ENCODE results near the gene ARHGEF37. TPM values are rescaled to one million over a fixed set of nuclear protein-coding genes. Genes with fewer than 3 reads are reported as not detected.

The ARHGEF37 gene
- total RNA-seq, 1 experiment from 2014 or later: 0.42 TPM

GRCh38 chr5:149622466-149622865 lies 41.2 kb downstream of the ARHGEF37 start:
- Mint-ChIP-seq H3K36me3 (ENCODE audit: insufficient read depth in 1 of 3, low read depth in 3 of 3) (no peaks in the 10 kb centered on the region), H3K4me1 (peaks cover 6 to 10% of the 10 kb centered on the region in 2 experiments; a peak in 3 of 4 replicates), H3K9me3 (no peaks in the 10 kb centered on the region; a peak in 1 of 5 replicates), H3K27me3 (ENCODE audit: low read depth) (no peaks in the 10 kb centered on the region; the same call in 1 of the 2 replicates), H3K27ac (no peak overlapping the region), H3K4me3 (no peak overlapping the region)
- H3K79me1 ChIP-seq (ENCODE audit: insufficient read depth, low read depth, low read length, poor library complexity, severe bottlenecking): no peaks in the 10 kb centered on the region
- no peak overlapping the region for H3K9ac ChIP-seq (ENCODE audit: extremely low read depth, insufficient read length, low read length)
- H2BK12ac ChIP-seq (ENCODE audit: insufficient read length, low read depth, low read length): no peak overlapping the region
- H2AFZ ChIP-seq (ENCODE audit: low read length): no peak overlapping the region
- H3K4me1 ChIP-seq (ENCODE audit: insufficient read depth, low read length): no peaks in the 10 kb centered on the region
- no peak overlapping the region for H4K91ac ChIP-seq (ENCODE audit: insufficient read length, low read depth, low read length)
- H3K14ac ChIP-seq (ENCODE audit: insufficient read depth, low read length): no peak overlapping the region
- H3K79me2 ChIP-seq (ENCODE audit: insufficient read depth, low read length): no peaks in the 10 kb centered on the region
- no peak overlapping the region for H3T11ph ChIP-seq (ENCODE audit: low read length)
- no peaks in the 10 kb centered on the region for H3K27me3 ChIP-seq (ENCODE audit: insufficient read depth, low read length)
- no CpG with 5 or more reads among the region's 3 CpGs for WGBS (ENCODE audit: extremely low coverage, insufficient read length, low lambda C conversion rate)
- H2BK5ac ChIP-seq (ENCODE audit: insufficient read length, low read length): no peak overlapping the region
- H3K56ac ChIP-seq (ENCODE audit: insufficient read length, low read depth, low read length): no peak overlapping the region
- DNase-seq: no peak
- TF ChIP-seq, protein P1, sequence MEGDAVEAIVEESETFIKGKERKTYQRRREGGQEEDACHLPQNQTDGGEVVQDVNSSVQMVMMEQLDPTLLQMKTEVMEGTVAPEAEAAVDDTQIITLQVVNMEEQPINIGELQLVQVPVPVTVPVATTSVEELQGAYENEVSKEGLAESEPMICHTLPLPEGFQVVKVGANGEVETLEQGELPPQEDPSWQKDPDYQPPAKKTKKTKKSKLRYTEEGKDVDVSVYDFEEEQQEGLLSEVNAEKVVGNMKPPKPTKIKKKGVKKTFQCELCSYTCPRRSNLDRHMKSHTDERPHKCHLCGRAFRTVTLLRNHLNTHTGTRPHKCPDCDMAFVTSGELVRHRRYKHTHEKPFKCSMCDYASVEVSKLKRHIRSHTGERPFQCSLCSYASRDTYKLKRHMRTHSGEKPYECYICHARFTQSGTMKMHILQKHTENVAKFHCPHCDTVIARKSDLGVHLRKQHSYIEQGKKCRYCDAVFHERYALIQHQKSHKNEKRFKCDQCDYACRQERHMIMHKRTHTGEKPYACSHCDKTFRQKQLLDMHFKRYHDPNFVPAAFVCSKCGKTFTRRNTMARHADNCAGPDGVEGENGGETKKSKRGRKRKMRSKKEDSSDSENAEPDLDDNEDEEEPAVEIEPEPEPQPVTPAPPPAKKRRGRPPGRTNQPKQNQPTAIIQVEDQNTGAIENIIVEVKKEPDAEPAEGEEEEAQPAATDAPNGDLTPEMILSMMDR (conservative IDR thresholded peaks at IDR 0.05): no peak
- H3K23ac ChIP-seq (ENCODE audit: insufficient read length, low read depth, low read length): no peak overlapping the region
- no peak overlapping the region for H2AK5ac ChIP-seq (ENCODE audit: insufficient read length, low read length)
- no peak overlapping the region for H2BK120ac ChIP-seq (ENCODE audit: low read depth, low read length, poor library complexity, severe bottlenecking)
- H4K8ac ChIP-seq (replicated peaks; ENCODE audit: insufficient read length, low read depth, low read length): no peak overlapping the region
- no peak overlapping the region for H2BK15ac ChIP-seq (ENCODE audit: low read depth, low read length)
- no peaks in the 10 kb centered on the region for H3K9me3 ChIP-seq (ENCODE audit: control insufficient read depth, low read depth, low read length)
- no peaks in the 10 kb centered on the region for H4K20me1 ChIP-seq (ENCODE audit: control insufficient read depth, insufficient read depth, insufficient read length)
- no peak overlapping the region for H2BK20ac ChIP-seq (ENCODE audit: low read depth, low read length, poor library complexity, severe bottlenecking)
- H3K4ac ChIP-seq (ENCODE audit: low read depth, low read length): no peak overlapping the region
- H3K4me2 ChIP-seq (ENCODE audit: insufficient read depth, insufficient read length, low read length): no peak overlapping the region
- H3K27ac ChIP-seq (ENCODE audit: insufficient read length, low read depth, low read length): no peak overlapping the region
- no peaks in the 10 kb centered on the region for H3K23me2 ChIP-seq (ENCODE audit: insufficient read length, low read depth, low read length, poor library complexity, severe bottlenecking)
- H3K18ac ChIP-seq (ENCODE audit: insufficient read length, low read depth, low read length): no peak overlapping the region
- no peak overlapping the region for H4K5ac ChIP-seq (ENCODE audit: insufficient read length, low read depth, low read length)
